ENCODE measurements around the gene DBT.
"Not testable (repeated sequence)": the region's sequence is repeated elsewhere in the genome, so short reads cannot be mapped to it uniquely, and the experiment has no call there.

DBT gene

DNA sequence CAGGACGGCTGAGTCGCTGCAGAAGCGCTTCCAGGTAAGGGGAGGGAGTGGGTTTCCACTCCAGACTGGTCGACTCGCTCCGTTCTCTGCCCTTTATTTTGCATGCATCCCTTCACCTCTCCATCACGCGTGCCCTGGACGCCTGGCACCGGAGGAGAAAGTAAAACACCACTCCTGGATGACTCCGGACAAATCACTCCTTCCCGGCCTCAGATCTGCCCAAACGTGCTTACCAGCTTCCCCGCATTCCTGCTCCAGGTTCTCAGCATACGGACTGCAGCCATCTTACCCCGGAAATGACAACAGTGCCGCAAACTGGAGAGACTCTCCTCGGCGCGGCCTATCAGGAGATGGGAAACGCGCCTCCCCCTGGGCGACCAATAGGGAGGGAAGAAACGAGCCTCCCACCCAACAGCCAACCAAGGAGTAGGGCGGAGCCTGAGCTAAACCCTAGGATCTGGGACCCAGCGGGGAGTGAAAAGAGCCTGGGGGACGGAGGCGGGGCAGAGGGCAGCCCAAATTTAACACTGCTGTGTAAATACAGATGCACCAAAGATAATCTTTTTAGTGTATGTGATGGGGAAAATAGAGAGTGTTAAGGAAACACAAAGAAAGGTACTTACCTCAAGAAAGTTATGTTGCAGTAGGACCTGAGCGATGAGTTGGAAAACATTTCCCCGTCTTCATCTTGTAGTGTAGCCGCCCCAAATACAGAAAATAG is at the start of gene DBT:
Gene DBT, minus strand, starts transcription at position 298 of the 721 bp plus-strand sequence. Its CDS starts 14 bp downstream, at position 284.
- DNase-seq (ENCODE audit: low spot score): peak; percentile 97

- DNase-seq (ENCODE audit: low spot score): no peak
Measured at GRCh38 chr1:100298512-100298911, 48.9 kb upstream of the DBT start.

- not testable (repeated sequence) for DNase-seq (ENCODE audit: low spot score)
Measured at GRCh38 chr1:100296997-100297396, 47.4 kb upstream of the DBT start.

- DNase-seq (ENCODE audit: low spot score): no peak
Measured at GRCh38 chr1:100296140-100296539, 46.5 kb upstream of the DBT start.

DNA sequence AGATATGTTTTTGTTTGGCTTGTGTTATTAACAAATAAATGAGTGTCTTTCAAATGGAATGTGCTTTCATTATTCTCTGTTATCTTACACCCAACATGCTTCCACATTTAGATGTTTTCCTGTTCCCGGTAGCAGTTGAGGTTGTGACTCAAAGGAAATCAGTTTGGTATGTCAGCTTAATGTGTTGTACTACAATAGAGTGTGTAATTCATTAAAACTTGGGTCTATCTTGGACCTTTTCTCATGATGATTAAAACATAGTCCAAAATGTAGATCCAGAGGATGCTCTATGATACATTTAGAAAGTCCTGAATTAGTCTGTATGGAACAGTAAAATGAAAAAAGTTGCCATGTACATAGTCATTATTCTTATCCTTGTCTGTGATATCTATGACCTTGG is 43.1 kb upstream of the DBT start:
- no peak for DNase-seq (ENCODE audit: low spot score)

DNA sequence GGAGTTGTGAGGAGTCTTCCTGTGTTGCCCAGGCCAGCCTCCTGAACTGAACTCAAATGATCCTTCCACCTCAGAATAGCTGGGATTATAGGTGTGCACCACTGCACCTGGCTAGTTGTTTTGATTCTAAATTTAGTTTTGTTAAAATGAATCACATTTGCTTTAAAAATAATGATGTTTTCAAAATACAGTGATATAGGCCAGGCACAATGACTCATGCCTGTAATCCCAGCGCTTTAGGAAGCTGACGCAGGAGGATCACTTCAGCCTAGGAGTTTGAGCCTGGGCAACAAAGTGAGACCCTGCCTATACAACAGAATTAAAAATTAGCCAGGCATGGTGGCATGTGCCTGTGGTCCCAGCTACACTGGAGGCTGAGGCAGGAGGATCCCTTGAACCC is 40.7 kb upstream of the DBT start:
- no peak for DNase-seq (ENCODE audit: low spot score)

DNA sequence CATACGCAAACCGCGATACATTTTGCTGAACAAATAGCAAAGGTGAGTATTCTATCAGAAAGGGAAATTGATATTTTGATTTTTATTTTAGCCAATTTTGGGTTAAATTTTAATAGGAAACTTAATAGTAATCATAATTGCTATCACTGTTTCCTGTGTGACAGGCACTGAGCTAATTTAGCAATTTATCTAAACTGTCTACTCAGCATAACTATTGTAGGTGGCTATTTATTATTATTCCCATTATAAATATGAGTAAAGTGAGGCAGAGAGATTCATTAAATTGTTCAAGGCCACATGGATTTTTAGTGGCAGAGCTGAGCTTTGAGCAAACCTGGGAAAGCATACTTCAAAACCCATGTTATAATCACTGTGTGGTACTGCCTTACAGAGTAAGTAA is 37.5 kb upstream of the DBT start:
- no peak for DNase-seq (ENCODE audit: low spot score)

DNA sequence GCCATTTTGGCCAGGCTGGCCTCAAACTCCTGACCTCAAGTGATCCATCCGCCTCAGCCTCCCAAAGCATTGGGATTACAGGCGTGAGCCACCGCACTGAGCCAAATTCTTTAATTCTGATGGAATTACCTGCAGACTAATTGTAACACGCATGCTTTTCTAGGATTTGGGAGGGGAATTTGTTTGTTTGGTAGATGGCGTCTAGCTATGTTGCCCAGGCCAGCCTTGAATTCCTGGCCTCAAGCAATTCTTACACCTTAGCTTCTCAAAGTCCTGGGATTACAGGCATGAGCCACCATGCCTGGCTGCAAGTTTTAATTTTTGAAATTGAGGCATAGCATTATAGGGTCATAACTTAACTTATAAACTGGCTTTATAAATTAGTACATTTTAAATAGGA is 35.0 kb upstream of the DBT start:
- no peak for DNase-seq (ENCODE audit: low spot score)

GRCh38 chr1:100279954-100280682 is 30.5 kb upstream of the DBT start:
- DNase-seq (ENCODE audit: low spot score): no peak

DNA sequence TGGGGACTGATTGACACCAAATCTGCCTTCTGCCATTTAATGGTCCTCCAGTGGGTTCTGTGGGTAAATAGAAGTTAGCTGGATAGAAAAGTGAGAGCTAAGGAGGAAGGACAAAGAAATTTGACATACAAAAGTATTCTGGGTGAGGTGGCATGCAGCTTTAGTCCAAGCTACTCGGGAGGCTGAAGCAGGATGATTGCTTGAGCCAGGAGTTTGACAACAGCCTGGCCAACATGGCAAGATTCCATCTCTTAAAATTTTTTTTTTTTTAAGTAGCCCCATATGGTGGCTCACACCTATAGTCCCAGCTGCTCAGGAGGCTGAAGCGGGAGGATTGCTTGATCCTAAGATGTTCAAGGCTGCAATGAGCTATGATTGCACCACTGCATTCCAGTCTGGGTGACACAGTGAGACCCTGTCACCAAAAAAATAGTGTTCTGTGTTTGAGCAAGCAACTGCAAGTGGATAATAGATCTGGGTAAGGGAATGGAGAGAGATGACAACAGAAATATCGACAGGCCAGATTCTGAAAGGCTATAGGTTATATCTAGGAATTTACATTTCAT is 29.8 kb upstream of the DBT start:
- no peak for DNase-seq (ENCODE audit: low spot score)

- no peak for DNase-seq (ENCODE audit: low spot score)
Measured at GRCh38 chr1:100277866-100278265, 28.2 kb upstream of the DBT start.

- DNase-seq (ENCODE audit: low spot score): no peak
Measured at GRCh38 chr1:100268202-100268601, 18.6 kb upstream of the DBT start.

DNA sequence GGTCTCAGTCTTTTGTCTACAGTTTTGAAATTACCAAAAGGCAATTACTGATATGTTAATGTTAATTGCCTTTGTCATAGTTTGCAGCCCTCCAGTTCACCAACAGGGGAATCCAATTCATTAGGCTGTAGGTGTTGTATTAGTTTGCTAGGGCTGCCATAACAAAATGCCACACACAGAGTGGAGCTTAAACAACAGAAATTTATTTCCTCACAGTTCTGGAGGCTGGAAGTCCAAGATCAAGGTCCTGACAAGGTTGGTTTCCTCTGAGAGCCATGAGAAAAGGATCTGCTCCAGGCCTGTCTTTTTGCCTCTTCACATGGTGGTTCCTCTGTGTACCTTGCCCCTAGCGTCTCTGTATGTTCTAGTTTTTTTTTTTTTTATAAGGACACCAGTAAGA is 17.6 kb upstream of the DBT start:
- DNase-seq (ENCODE audit: low spot score): no peak

DNA sequence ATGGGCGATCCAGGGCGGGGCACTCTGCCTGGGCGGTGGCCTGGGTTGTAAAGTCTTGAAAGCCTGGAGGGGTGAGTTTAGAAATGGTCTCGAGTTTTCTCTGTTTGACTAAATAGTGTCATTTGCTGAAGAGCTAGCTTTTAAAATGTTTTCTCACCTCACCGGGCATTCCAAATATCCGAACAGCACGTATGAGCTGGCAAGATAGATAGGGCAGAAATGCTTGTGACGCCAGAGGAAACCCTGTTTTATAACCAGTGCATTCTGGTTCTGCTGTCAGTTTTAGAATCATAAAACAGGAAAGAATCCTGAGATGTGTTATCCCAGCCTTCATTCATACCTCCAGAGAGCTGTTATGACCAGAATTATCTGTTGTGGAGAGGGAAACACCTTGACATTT is 17.1 kb upstream of the DBT start:
- no peak for DNase-seq (ENCODE audit: low spot score)

DNA sequence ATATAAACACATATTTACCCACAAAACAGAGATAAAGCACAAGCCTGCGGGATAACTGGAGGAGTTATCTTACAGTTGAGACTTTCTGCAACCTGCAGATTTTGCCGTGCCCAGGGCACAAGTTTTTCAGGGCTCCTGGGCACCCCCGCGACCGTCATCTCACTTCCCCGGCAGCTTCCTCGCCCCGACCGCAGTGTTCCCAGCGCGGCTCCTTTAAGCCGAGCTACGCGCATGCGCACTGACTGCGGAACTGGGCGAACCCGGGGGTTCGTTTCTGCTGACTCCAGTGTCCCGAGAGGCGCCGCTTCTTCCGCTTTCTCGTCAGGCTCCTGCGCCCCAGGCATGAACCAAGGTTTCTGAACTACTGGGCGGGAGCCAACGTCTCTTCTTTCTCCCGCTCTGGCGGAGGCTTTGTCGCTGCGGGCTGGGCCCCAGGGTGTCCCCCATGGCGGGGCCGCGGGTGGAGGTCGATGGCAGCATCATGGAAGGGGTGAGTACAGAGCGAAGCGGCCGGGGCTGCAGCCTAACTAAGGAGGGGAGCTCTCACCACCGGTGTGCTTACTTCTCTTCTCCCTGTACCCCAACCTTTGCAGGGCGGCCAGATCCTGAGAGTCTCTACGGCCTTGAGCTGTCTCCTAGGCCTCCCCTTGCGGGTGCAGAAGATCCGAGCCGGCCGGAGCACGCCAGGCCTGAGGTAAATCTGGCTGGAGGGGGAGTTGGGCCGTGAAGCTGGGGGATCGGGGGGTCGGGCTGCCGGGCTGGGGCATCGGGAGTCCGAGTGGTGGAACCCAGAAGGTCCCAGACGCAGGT is 16.5 kb upstream of the DBT start, which contains the start of gene RTCA:
Gene RTCA, plus strand, starts transcription at position 286 of the 810 bp plus-strand sequence. Its CDS starts 160 bp downstream, at position 446.
- peak; percentile 92 for DNase-seq (ENCODE audit: low spot score)

DNA sequence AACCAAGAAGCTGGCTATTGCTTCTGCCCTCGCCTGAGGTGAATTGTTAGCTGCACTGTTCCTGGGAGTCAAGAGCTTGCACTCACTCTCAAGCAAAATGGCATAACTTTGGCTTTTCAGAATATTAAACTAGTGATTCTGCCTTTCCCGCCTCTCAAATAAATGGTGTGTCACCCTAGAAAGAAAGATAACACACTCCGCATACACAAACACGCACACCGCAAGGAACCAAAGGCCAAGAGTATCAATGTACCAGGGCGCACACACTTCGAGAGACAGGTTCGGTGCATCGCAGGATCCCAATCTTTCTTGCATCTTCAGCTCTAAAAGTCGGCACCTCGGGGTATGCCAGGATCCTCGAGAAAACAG is 15.9 kb upstream of the DBT start:
- DNase-seq (ENCODE audit: low spot score): no peak

DNA sequence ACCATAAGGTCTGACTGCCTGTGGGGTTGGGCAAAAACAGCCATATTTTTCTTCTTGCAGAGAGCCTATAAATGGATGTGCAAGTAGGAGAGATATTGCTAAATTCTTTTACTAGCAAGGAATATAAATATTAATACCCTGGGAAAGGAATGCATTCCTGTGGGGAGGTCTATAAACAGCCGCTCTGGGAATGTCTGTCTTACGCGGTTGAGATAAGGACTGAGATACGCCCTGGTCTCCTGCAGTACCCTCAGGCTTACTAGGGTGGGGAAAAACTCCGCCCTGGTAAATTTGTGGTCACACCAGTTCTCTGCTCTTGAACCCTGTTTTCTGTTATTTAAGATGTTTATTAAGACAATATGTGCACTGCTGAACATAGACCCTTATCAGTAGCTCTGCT is 14.4 kb upstream of the DBT start:
- not testable (repeated sequence) for DNase-seq (ENCODE audit: low spot score)

- no peak for DNase-seq (ENCODE audit: low spot score)
Measured at GRCh38 chr1:100261686-100262085, 12.1 kb upstream of the DBT start.

DNA sequence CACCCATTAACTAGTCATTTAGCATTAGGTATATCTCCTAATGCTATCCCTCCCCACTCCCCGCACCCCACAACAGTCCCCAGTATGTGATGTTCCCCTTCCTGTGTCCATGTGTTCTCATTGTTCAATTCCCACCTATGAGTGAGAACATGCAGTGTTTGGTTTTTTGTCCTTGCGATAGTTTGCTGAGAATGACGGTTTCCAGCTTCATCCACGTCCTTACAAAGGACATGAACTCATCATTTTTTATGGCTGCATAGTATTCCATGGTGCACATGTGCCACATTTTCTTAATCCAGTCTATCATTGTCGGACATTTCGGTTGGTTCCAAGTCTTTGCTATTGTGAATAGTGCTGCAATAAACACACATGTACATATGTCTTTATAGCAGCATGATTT is 8.8 kb upstream of the DBT start:
- DNase-seq (ENCODE audit: low spot score): not testable (repeated sequence)

- DNase-seq (ENCODE audit: low spot score): not testable (repeated sequence)
Measured at GRCh38 chr1:100256273-100256672, 6.6 kb upstream of the DBT start.

DNA sequence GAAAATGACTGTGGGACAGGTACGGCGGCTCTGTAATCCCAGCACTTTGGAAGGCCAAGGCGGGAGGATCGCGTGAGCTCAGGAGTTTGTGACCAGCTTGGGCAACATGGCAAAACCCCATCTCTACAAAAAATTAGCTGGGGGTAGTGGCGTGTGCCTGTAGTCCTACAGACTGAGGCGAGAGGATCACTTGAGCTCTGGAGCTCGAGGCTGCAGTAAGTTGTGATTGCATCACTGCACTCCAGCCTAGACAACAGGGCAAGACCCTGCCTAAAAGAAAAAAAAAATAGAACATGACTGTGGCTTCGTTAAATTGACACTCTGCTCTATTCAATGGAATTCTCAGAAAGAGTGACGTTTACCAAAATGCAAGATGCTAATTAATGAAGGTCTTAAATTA is 3.9 kb upstream of the DBT start:
- no peak for DNase-seq (ENCODE audit: low spot score)

- no peak for DNase-seq (ENCODE audit: low spot score)
Measured at GRCh38 chr1:100252901-100253300, 3.3 kb upstream of the DBT start.

All from germinal center (tissue), 1 donor.